HepG2 (cell line): ENCODE measurements around the gene UMPS. TPM values are rescaled to one million over a fixed set of nuclear protein-coding genes. Genes with fewer than 3 reads are reported as not detected.

Experiments used
- HNRNPL ChIP-seq: fragments of 200-400 bp; formaldehyde crosslinking; IDR thresholded peaks from 2 replicates; pipeline ENCODE4 v1.6.1; 2017; ENCODE audit warnings: mild to moderate bottlenecking, low read depth, low read length
- KMT2B ChIP-seq: IDR thresholded peaks from 2 replicates; pipeline ENCODE4 v1.6.1; 2016; ENCODE audit warnings: missing genetic modification reagents, missing compliant biosample characterization
- MBNL3 ChIP-seq: fragments of 250-450 bp; sonication (Bioruptor Pico); conservative IDR thresholded peaks from 2 replicates; pipeline ENCODE4 v1.8.0; 2022; ENCODE audit warnings: mild to moderate bottlenecking, inconsistent platforms
- MTF1 ChIP-seq: sonication (generic); formaldehyde crosslinking; IDR thresholded peaks from 2 replicates; pipeline ENCODE4 v1.5.0; 2020; ENCODE audit warnings: missing genetic modification reagents
- NPAS2 ChIP-seq: sonication (generic); formaldehyde crosslinking; IDR thresholded peaks from 2 replicates; pipeline ENCODE4 v1.8.0; 2022; ENCODE audit warnings: mild to moderate bottlenecking, missing genetic modification reagents, borderline replicate concordance
- PAX8 ChIP-seq: sonication (generic); formaldehyde crosslinking; IDR thresholded peaks from 2 replicates; pipeline ENCODE4 v1.8.0; 2022; ENCODE audit warnings: mild to moderate bottlenecking, missing genetic modification reagents, borderline replicate concordance
- PHF21A ChIP-seq: sonication (generic); formaldehyde crosslinking; IDR thresholded peaks from 2 replicates; pipeline ENCODE4 v1.5.0; 2020; ENCODE audit warnings: mild to moderate bottlenecking, missing genetic modification reagents
- PRPF4 ChIP-seq: fragments of 200-400 bp; formaldehyde crosslinking; IDR thresholded peaks from 2 replicates; pipeline ENCODE4 v1.6.1; 2016; ENCODE audit warnings: low read length, low read depth; ENCODE audit not compliant: poor library complexity, severe bottlenecking
- RBM22 ChIP-seq: fragments of 200-400 bp; formaldehyde crosslinking; optimal IDR thresholded peaks from 2 replicates; pipeline ENCODE3; 2017; ENCODE audit warnings: mild to moderate bottlenecking, low read length, moderate library complexity
- SAP130 ChIP-seq: IDR thresholded peaks from 2 replicates; pipeline ENCODE4 v1.6.1; 2016; ENCODE audit warnings: low read depth
- ZBTB20 ChIP-seq: sonication (generic); formaldehyde crosslinking; IDR thresholded peaks from 2 replicates; pipeline ENCODE4 v1.8.1; 2023; ENCODE audit warnings: missing genetic modification reagents, low read depth, mild to moderate bottlenecking, borderline replicate concordance
- ZNF12 ChIP-seq: sonication (generic); formaldehyde crosslinking; IDR thresholded peaks from 2 replicates; pipeline ENCODE4 v1.5.0; 2020; ENCODE audit warnings: missing genetic modification reagents
- ZNF274 ChIP-seq: sonication (generic); formaldehyde crosslinking; IDR thresholded peaks from 2 replicates; pipeline ENCODE4 v1.5.1; 2020; ENCODE audit warnings: mild to moderate bottlenecking, missing genetic modification reagents
- ZNF33A ChIP-seq: sonication (generic); formaldehyde crosslinking; IDR thresholded peaks from 2 replicates; pipeline ENCODE4 v1.5.1; 2020; ENCODE audit warnings: missing genetic modification reagents, mild to moderate bottlenecking, moderate library complexity, borderline replicate concordance
- ZNF343 ChIP-seq: sonication (generic); formaldehyde crosslinking; IDR thresholded peaks from 2 replicates; pipeline ENCODE4 v1.4.0; 2020; ENCODE audit warnings: mild to moderate bottlenecking, missing genetic modification reagents
- ZNF607 ChIP-seq: sonication (generic); formaldehyde crosslinking; IDR thresholded peaks from 2 replicates; pipeline ENCODE4 v1.5.1; 2020; ENCODE audit warnings: missing genetic modification reagents, mild to moderate bottlenecking, borderline replicate concordance
- ZNF788 ChIP-seq: sonication (generic); formaldehyde crosslinking; IDR thresholded peaks from 2 replicates; pipeline ENCODE4 v1.5.0; 2020; ENCODE audit warnings: mild to moderate bottlenecking, missing genetic modification reagents, borderline replicate concordance
- ZNF816 ChIP-seq: sonication (generic); formaldehyde crosslinking; IDR thresholded peaks from 2 replicates; pipeline ENCODE4 v1.8.0; 2022; ENCODE audit warnings: missing genetic modification reagents, mild to moderate bottlenecking, borderline replicate concordance
- ZSCAN12 ChIP-seq: sonication (generic); formaldehyde crosslinking; IDR thresholded peaks from 2 replicates; pipeline ENCODE4 v1.9.0; 2021; ENCODE audit warnings: mild to moderate bottlenecking, missing genetic modification reagents
- polyA plus RNA-seq, 8 experiments: library from polyadenylated mRNA; depleted of rRNA in 3 of 8; stranded (reverse) in 7 of 8; unstranded in 1 of 8; fragments of >200 nt; fragmentation: Illumina TruSeq in 4 of 8; extraction: Trizol in 4 of 8; gene quantifications; 2 replicates each; pipeline versions ENCODE4 v1.2.1 to v1.2.3, GENCODE V29; 2011 to 2016; ENCODE audit warnings: low read depth in 4 of 8, missing spikeins in 1 of 8, mixed read lengths in 1 of 8; ENCODE audit not compliant: insufficient read depth in 1 of 8
- total RNA-seq, 5 experiments: library from RNA; depleted of rRNA; stranded (reverse); fragments of >200 nt; fragmentation: Illumina TruSeq; extraction: Trizol; gene quantifications; 2 replicates each; pipeline ENCODE4 v1.2.3, GENCODE V29; 2016; ENCODE audit warnings: low read depth in 1 of 5
- TF ChIP-seq, protein P1 (sequence below): sonication (generic); formaldehyde crosslinking; IDR thresholded peaks from 2 replicates; pipeline ENCODE4 v1.8.0; 2022; ENCODE audit warnings: mild to moderate bottlenecking, missing genetic modification reagents, moderate library complexity
- TF ChIP-seq, protein P2 (sequence below): sonication (generic); formaldehyde crosslinking; conservative IDR thresholded peaks from 2 replicates; pipeline ENCODE4 v1.4.0; 2020; ENCODE audit warnings: missing genetic modification reagents
- TF ChIP-seq, protein P3 (sequence below): fragments of 450-650 bp; IDR thresholded peaks from 2 replicates; pipeline ENCODE4 v1.6.1; 2016
- TF ChIP-seq, protein P4 (sequence below): sonication (generic); formaldehyde crosslinking; IDR thresholded peaks from 2 replicates; pipeline ENCODE4 v1.5.0; 2020; ENCODE audit warnings: missing genetic modification reagents
- TF ChIP-seq, protein P5 (sequence below): IDR thresholded peaks from 2 replicates; pipeline ENCODE4 v1.6.1; 2016

The UMPS gene
- total and polyA plus RNA-seq, 2 of the 13 experiments (the other 11 are each of a cell fraction or from before 2014, with no cell fraction given) = 52.7 to 74.2 TPM

GRCh38 chr3:124699686-124700396, 30.4 kb upstream of the UMPS start (continued):
- TF ChIP-seq, protein P1, sequence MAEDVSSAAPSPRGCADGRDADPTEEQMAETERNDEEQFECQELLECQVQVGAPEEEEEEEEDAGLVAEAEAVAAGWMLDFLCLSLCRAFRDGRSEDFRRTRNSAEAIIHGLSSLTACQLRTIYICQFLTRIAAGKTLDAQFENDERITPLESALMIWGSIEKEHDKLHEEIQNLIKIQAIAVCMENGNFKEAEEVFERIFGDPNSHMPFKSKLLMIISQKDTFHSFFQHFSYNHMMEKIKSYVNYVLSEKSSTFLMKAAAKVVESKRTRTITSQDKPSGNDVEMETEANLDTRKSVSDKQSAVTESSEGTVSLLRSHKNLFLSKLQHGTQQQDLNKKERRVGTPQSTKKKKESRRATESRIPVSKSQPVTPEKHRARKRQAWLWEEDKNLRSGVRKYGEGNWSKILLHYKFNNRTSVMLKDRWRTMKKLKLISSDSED (CRISPR knock-in tag) = no peak
- TF ChIP-seq ZNF274 = 0 out of 2 replicates have a peak, but pooled peaks have one; percentile 50
- no peak for TF ChIP-seq PAX8 (CRISPR knock-in tag)
- peak; percentile 93 for TF ChIP-seq ZBTB20 (CRISPR knock-in tag)
- TF ChIP-seq ZSCAN12 (CRISPR knock-in tag) = peak; percentile 31; the same call in 1 of the 2 replicates
- no peak for TF ChIP-seq NPAS2 (CRISPR knock-in tag)
- no peak for TF ChIP-seq MTF1 (CRISPR knock-in tag)
- TF ChIP-seq, protein P2, sequence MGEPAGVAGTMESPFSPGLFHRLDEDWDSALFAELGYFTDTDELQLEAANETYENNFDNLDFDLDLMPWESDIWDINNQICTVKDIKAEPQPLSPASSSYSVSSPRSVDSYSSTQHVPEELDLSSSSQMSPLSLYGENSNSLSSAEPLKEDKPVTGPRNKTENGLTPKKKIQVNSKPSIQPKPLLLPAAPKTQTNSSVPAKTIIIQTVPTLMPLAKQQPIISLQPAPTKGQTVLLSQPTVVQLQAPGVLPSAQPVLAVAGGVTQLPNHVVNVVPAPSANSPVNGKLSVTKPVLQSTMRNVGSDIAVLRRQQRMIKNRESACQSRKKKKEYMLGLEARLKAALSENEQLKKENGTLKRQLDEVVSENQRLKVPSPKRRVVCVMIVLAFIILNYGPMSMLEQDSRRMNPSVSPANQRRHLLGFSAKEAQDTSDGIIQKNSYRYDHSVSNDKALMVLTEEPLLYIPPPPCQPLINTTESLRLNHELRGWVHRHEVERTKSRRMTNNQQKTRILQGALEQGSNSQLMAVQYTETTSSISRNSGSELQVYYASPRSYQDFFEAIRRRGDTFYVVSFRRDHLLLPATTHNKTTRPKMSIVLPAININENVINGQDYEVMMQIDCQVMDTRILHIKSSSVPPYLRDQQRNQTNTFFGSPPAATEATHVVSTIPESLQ (CRISPR knock-in tag) = no peak
- no peak for TF ChIP-seq PRPF4
- TF ChIP-seq, protein P3, sequence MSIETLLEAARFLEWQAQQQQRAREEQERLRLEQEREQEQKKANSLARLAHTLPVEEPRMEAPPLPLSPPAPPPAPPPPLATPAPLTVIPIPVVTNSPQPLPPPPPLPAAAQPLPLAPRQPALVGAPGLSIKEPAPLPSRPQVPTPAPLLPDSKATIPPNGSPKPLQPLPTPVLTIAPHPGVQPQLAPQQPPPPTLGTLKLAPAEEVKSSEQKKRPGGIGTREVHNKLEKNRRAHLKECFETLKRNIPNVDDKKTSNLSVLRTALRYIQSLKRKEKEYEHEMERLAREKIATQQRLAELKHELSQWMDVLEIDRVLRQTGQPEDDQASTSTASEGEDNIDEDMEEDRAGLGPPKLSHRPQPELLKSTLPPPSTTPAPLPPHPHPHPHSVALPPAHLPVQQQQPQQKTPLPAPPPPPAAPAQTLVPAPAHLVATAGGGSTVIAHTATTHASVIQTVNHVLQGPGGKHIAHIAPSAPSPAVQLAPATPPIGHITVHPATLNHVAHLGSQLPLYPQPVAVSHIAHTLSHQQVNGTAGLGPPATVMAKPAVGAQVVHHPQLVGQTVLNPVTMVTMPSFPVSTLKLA = no peak
- TF ChIP-seq ZNF816 (CRISPR knock-in tag) = no peak
- TF ChIP-seq ZNF343 (CRISPR knock-in tag) = 0 out of 2 replicates have a peak, but pooled peaks have one; percentile 41
- peak; percentile 71; the same call in 1 of the 2 replicates for TF ChIP-seq ZNF607
- peak; percentile 21; the same call in 1 of the 2 replicates for TF ChIP-seq ZNF788 (CRISPR knock-in tag)
- TF ChIP-seq, protein P4, sequence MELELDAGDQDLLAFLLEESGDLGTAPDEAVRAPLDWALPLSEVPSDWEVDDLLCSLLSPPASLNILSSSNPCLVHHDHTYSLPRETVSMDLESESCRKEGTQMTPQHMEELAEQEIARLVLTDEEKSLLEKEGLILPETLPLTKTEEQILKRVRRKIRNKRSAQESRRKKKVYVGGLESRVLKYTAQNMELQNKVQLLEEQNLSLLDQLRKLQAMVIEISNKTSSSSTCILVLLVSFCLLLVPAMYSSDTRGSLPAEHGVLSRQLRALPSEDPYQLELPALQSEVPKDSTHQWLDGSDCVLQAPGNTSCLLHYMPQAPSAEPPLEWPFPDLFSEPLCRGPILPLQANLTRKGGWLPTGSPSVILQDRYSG (CRISPR knock-in tag) = no peak
- TF ChIP-seq MBNL3 = no peak
- TF ChIP-seq, protein P5, sequence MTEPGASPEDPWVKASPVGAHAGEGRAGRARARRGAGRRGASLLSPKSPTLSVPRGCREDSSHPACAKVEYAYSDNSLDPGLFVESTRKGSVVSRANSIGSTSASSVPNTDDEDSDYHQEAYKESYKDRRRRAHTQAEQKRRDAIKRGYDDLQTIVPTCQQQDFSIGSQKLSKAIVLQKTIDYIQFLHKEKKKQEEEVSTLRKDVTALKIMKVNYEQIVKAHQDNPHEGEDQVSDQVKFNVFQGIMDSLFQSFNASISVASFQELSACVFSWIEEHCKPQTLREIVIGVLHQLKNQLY (CRISPR knock-in tag) = peak; percentile 64
- TF ChIP-seq ZNF33A (CRISPR knock-in tag) = no peak
- no peak for TF ChIP-seq RBM22
- TF ChIP-seq HNRNPL = 0 out of 2 replicates have a peak, but pooled peaks have one; percentile 36
- TF ChIP-seq SAP130 (CRISPR knock-in tag) = peak; percentile 86
- no peak; the same call in 1 of the 2 replicates for TF ChIP-seq KMT2B (CRISPR knock-in tag)
- TF ChIP-seq PHF21A (CRISPR knock-in tag) = peak; percentile 73
- 0 out of 2 replicates have a peak, but pooled peaks have one; percentile 44 for TF ChIP-seq ZNF12
